HG03097 (cell line): ENCODE results near the gene ABRAXAS1.
A peak's percentile ranks its signal among the peaks of the same experiment; 100 is the strongest.
"Not testable (repeated sequence)": the region's sequence is repeated elsewhere in the genome, so short reads cannot be mapped to it uniquely, and the experiment has no call there.

Experiments
- ATAC-seq: cut with Tn5 transposase; IDR thresholded peaks from one replicate; pipeline ENCODE4 v1.9.1; 2021; ENCODE audit not compliant: unreplicated experiment, low FRiP score

Gene ABRAXAS1

DNA sequence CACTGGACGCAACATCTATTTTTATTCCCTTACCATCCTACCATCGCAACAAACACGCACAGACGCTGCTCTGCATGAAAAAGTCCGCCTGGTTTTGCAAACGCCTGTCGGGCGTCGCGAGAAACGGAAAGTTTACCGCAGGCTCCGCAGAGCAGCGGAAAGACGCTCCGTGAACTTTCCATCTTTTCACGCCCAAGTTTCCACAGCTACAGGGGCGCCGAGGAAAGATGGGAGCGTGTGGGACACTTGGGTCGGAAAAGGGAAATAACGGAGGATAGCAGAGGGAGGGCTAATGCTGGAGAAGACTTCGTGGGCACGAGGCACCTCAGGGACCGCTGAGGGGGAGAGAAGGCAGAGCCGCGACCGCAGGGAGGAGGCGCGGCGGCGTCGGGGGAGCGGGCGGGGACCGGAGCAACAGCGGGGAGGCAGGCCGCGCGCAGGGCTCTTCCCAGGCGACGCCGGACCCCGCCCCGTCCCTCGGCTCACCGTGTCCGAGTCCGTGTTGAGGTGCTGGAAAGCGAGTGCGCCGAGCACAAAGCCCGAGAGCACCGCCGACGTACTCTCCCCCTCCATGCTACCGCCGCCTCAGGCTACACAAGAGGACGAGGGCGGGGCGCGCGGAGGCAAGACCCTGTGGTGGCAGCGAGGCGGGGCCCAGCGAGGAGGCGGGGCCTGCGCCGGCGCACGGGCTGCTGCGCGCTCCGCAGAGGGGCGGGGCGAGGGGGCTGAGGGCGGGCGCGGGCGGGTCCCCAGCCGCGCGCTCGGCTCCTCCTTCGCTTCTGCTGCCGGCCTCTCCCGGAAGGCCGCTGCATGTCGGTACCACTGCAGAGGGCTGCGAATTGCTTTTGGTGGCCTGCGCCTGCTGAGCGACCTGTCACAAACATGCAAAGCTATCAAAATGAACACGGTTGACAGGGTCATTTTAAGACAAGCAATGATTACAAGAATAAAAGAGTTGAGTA, at the start of gene ABRAXAS1:
ABRAXAS1 (minus strand) TSS at position 601 of the 962 bp plus-strand sequence; CDS start at position 573, 28 bp downstream.
- peak; percentile 98 for ATAC-seq

DNA sequence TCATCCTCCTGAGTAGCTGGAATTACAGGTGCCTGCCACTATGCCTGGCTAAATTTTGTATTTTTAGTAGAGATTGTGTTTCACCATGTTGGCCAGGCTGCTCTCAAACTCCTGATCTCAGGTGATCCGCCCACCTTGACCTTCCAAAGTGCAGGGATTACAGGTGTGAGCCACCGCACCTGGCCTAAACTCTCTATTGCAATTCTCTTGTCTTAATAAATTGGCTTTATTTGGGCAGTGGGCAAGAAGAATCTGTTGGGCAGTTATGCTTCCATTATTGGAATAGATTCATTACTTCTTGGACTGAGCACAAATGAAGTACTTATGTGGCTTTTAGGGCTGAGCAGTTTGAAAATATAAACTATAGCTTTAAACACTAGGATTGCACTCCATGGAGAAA, 42.8 kb upstream of the ABRAXAS1 start:
- ATAC-seq: no peak

DNA sequence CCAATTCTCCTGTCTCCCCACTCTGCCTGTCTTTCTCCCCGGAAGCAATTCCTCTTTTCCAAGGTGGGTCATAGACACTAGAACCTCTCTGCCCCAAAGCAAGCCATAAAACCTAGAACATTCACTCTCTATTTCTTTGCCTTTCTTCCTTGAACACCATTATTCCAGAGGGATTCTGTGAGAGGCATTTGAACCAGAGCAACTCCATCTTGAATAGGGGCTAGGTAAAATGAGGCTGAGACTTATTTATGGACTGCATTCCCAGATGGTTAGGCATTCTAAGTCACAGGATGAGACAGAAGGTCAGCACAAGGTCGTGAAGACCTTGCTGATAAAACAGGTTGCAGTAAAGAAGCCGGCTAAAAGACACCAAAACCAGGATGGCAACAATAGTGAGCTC, 37.3 kb upstream of the ABRAXAS1 start:
- no peak for ATAC-seq

DNA sequence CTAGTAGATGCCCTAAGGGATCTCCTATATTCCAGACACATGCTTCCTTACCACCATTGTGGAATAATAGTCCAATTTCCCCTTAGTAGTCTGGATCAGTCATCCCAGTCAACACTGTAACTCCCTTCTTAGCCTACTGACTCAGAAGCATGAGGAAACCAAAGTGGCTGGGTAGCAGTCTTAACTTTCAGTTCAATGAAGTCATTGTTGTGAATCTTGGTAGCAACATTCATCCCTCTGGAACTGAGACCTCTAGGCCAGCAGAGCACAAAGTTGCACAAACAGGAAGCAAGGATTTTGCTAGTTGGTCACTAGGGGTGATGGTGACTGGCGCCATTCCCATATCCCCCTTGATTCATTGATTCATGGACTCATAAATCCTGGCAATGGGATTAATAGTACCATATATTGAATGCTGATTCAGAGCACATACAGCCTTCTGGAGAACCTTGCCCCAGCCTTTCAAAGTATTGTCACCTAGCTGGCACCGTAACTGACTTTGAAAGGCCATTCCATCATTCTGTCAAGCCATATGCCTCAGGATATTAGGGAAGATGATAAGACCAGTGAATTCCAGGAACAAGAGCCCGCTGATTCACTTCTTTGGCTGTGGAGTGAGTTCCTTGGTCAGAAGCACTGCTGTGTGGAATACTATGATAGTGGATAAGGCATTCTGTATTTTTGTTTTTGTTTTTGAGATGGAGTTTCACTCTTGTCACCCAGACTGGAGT, 31.3 kb upstream of the ABRAXAS1 start:
- no peak for ATAC-seq

DNA sequence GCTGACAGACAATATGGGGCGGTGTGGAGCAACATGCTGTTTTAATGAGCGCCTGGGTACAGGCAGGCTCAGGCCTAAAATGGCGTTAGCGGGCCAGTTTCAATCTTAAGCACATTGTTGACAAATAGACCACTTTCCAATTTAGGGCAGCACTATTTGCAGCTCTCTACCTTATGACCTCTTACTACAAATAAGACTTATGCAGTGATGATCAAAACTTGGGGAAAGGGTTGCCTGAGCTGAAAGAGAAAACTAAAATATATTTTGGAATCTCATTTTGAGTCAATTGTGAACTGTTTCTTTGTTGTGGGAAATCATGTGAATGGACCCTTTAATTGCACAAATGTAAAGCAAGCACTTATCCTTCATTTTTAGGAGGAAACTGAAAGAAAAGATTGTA, 25.5 kb upstream of the ABRAXAS1 start:
- ATAC-seq: no peak

DNA sequence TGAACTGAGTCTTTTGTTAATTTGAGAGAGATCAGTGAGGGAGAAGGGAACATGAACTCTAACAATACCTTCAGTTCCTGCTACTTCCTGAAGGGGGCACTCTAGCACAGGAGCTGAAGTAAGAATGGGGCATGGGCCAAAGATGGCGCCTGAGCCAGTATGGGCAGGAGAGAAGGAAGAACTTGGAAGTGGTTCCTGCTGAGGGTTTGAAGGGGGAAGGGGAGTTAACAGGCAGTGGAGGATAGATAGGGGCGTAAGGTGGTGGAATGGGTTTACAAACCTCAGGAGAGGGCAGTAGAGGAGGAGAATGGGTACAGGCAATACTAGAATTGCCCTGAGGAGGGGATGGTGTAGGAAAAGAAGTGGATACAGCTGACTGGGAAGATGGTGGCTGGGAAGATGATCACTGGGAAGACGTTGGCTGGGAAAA, 24.3 kb upstream of the ABRAXAS1 start:
- ATAC-seq: not testable (repeated sequence)

DNA sequence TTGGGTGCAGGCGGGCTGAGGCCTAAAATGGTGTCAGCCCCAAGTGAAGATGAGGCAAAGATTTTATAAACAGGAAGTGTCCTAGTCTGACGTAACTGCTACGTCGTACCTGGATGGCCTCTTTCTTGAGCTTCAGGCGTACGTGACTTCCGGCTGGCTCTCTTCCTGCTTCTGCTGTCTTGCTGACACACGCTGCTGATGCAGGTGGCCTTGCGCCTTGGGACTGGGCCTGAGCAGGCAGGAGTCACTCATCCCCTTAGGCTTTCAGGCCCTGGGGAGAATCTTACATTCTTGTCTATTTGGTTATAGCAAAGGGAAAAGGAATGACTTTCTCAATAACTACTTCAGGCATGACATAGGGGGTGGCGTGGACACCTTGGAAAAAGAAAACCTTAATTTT, 20.1 kb upstream of the ABRAXAS1 start:
- ATAC-seq: no peak

DNA sequence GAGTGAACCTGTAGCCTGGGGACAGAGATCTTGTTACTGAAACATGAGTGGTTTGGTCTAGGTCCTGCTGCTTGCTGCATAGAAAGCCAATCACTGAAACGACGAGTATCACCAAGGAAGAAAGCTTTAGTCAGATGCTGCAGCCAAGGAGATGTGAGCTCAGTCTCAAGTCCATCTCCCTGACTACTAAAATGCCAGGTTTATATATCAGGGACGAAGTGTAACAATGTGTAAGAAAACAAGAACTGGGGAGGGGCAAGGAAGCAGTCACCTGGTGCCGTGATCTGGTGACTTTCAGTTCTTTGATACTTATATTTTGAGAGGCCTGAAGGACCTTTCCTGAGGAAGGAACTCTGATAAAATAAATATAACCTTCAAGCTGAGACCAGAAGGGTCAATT, 19.6 kb upstream of the ABRAXAS1 start:
- no peak for ATAC-seq

DNA sequence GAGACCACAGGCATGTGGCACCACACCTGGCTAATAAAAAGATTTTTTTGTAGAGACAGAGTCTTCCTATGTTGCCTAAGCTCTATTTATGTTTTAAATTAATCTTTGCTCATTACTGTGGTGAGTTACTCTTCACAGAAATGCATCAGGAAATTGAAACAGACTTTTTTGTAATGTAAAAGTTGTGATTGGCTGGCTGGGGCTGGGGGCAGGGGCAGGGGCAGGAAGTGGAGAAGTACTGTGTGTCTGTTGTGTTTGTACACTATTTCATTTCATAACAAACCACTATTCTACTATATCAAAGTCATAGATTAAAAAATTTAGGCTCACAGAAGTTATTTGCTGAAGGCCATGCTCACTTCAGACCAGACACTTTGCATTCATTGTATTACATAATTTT, 19.1 kb upstream of the ABRAXAS1 start:
- ATAC-seq: no peak

DNA sequence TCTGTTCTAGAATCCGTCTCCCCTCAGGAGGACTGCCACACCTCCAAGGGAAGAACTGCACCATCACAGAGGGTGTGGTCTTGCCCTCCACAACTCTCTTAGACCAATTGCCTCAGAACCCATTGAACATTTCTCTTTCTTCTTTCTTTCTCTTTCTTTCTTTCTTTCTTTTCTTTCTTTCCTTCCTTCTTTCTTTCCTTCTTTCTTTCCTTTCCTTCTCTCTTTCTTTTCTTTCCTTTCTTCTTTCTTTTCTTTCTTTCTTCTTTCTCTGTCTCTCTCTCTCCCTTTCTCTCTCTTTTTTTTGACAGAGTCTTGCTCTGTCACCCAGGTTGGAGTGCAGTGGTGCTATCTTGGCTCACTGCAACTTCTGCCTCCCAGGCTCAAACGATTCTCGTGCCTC, 16.8 kb upstream of the ABRAXAS1 start:
- not testable (repeated sequence) for ATAC-seq

DNA sequence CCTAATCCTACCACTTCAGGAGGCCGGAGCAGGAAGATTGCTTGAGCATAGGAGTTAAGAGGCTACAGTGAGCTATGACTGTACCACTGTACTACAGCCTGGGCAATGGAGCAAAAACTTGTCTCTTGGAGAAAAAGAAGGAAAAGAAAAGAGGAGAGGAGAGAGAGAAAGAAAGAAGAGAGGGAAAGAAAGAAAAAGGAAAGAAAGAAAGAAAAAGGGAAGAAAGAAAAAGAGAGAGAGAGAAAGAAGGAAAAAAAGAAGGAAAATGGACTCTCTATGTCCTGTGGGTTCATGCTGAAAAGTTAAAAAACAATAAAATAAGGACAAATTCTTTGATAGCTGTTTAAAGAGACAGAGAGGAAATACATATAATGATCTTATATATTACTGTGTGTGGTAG, 13.3 kb upstream of the ABRAXAS1 start:
- no peak for ATAC-seq

DNA sequence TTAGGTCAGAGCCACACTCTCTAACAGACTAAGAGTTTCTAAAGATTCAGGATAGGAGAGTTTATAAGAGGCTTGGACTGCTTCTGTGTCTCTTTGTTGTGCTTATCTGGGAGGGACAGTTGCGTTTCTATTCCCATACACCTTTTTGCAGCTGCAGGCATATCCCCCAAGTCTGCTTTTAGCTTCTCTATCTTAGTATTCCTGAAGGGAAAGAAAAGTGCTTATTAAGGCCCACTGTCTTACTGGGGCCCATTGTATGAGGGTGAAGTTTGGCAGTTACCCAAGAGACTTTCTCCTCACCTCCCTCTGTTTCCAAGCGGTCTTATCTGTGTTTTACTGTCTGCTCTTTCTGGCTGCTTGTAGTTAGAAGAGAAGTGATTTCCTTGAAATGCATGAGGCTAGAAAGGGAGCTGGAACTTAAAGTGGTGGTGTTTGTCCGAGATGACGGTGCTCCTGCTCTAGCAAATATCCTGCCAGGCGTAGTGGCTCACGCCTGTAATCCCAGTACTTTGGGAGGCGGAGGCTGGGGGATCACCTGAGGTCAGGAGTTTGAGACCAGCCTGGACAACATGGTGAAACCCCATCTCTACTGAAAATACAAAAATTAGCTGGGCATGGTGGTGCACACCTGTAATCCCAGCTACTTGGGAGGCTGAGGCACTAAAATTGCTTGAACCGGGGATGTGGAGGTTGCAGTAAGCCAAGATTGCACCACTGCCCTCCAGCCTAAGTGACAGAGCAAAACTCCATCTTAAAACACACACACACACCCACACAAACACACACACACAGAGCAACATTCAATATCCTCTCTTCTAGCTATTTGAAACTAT, 11.4 kb upstream of the ABRAXAS1 start:
- not testable (repeated sequence) for ATAC-seq

DNA sequence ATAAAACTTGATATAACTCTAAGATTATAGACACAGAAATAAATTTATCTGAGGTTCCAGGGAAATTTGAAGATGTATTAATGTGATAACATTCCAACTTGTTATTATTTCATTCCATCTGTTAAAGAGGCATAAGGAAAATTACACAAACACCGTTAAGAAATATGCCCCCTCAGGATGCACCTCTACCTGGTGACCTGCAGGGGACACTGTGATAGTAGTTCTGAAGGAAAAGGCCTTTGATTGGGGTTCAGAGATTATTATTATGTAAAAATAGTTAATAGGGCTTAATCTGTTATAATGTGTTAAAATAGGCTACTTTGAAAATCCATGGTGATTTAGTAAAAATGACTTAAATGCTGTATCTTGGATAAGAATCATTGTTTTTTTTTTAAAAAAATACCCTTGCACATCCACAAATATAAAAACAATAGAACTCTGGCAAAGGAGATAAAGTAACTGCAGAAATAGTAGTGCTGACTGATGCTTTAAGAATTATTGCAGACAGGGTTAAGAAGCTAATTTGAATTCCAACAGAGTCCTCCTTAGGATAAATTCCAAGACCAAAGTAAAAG, 6.1 kb upstream of the ABRAXAS1 start:
- ATAC-seq: no peak

DNA sequence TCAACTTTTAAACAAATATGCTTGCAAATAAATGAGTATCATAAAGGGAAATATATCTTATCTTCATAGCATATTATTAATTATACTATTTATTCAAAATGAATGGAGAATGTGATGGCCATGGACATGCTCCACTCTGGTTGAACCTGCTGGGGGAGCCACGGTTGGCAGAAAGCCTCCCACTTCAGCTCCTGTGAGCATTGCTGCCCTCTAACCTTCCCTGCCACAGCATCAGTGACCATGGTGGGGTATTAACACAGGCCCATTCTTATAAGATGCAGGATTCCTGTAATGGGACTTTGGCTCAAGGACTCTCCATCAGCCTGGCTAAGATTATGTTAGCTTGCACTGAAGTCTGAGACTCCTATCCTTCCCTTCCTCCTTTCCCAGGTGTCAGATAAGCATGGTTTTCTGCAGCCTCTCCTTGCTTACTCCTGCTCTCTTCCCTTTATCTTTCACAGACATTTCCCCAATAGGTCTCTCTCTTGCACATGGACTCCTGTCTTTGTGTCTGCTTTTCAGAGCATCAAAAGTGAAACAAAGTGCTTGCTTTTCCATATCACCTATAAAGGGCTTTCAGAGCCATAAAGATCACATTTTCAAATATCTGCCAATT, 4.9 kb upstream of the ABRAXAS1 start:
- no peak for ATAC-seq

DNA sequence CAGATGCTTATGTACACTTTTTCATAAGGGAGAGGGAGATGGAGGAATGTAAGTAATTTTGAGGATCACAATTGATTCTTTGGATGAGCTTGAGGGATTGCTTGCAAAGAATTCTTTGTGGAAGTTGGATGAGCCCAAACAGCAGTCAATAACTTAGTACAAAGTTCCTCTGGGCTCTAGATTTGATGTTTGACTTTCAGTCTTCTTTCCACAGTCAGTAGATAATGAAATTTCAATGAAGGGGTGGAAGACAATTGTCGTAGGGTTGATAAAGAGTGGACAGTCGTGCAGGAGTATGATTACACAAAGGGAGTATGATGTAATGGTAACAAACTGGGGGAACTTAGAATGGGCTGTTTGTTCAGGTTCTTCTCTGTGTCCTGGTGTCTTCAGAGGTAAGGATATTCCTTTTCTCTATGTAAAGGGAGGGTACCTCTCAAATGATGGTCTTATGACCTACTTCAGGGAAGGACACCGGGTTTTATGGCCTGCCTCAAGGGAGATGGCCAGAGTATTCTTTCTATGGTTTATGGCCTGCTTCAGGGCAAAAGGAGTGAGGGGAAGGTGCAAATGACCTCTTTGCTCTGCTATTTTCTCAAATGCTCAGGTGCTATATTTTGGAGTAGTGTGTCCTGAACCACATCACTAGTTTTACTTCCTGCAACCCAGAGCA, 1.7 kb upstream of the ABRAXAS1 start:
- no peak for ATAC-seq

DNA sequence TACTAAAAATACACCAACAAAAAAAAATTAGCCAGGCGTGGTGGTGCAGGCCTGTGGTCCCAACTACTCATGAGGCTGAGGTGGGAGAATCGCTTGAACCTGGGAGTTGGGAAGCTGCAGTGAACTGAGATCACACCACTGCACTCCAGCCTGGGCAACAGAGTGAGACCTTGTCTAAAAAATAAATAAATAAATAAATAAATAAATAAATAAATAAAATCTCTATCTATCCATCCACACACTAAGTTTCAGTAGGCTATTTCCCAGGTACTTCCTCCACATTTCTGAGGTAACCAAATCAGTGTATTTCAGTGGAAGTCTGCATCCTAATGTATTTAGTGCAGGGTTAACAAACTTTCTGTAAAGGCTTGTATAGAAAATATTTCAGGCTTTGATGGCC, 10.9 kb downstream of the ABRAXAS1 start:
- ATAC-seq: no peak

DNA sequence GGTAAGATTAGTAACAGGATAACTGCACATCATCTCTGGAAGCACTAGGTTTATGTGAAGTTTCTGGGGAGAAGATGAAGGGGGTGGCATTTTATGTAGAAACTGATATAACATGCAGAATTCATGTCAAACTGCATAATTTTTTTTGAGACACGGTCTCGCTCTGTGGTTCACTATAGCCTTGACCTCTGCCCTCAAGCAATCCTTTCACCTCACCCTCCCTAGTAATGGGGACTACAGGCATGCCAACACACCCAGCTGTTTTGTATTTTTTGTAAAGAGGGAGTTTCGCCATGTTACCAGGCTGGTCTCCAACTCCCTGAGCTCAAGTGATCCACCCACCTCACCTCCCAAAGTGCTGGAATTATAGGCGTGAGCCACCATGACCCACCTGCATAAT, 11.5 kb downstream of the ABRAXAS1 start:
- ATAC-seq: no peak

DNA sequence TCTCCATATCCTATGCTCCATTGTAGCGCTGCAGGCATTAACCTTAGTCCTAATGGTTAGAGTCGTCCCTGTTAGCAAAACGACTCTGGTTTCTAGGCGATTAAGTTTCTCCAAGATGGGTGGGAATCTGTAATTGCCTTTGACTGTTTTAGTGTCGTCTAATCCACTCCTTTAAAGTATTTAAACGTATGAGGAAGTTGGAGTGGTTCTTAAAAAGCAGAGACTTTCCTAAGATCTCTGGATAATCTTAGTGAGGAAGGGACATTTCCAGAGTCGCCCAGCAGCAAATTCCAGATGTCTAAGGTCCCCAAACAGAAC, 28.8 kb downstream of the ABRAXAS1 start:
- ATAC-seq: no peak

DNA sequence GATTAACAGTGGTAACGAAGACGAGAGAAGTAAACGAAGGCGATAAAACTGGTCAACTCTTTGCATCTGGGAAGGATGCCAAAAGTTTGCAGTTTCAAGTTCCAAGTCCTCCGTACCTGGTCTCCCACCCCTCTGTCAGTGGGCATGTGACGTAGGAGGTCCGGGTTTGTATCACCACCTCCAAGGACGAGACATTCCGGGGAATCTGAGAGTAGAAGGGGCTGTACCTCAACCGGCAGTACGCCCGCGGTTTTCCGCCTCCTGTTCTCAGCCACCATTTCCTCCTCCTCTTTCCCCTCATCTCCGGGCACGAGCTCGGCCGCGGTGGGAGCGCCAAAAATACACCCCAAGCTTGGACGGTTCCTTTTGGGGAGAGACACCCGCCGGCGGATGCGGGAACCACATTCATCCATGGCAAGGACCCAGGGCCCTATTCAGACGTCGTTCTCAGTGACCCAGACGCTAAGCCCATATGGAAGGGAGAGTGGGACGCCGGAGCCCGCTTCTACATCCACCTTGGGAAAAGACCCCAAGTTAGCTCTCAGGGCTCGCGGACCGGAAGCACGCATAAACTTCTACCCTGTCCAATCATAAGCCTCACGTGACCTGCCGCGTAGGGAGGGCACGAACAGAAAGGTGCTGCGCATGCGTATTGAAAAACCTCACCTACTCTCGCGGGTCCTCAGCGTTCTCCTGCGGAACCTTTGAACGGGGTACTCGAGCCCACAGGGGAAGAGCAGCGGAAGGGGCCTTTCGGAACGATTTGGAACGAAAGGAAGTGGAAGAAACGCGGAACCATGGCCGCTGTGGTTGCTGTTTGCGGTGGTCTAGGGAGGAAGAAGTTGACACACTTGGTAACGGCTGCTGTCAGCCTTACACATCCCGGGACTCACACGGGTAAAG, 29.4 kb downstream of the ABRAXAS1 start, which contains the start of the genes HELQ and MRPS18C:
HELQ (minus strand) TSS at position 543 of the 903 bp plus-strand sequence; CDS start at position 413, 130 bp downstream.
MRPS18C (plus strand) TSS at position 778 of the 903 bp plus-strand sequence; CDS start at position 798, 20 bp downstream.
- peak; percentile 95 for ATAC-seq
